HG02642 (cell line): ENCODE measurements around the gene TNNC2.
"Not testable (repeated sequence)": the region's sequence is repeated elsewhere in the genome, so short reads cannot be mapped to it uniquely, and the experiment has no call there.

ENCODE experiments used
- ATAC-seq: cut with Tn5 transposase; IDR thresholded peaks from one replicate; pipeline ENCODE4 v1.9.1; 2021; ENCODE audit warnings: mild to moderate bottlenecking; ENCODE audit not compliant: unreplicated experiment, poor library complexity

TNNC2 gene

GRCh38 chr20:45850238-45850637, 23.1 kb upstream of the TNNC2 start:
- ATAC-seq = no peak

- no peak for ATAC-seq
These were observed 22.0 kb upstream of the TNNC2 start for GRCh38 chr20:45848969-45849582.

GRCh38 chr20:45848421-45848820, 21.3 kb upstream of the TNNC2 start:
- no peak for ATAC-seq

- ATAC-seq = no peak
These were observed 18.3 kb upstream of the TNNC2 start for GRCh38 chr20:45845452-45845851.

- ATAC-seq = no peak
These were observed 16.4 kb upstream of the TNNC2 start for GRCh38 chr20:45843506-45843905.

GRCh38 chr20:45842169-45842812, 15.2 kb upstream of the TNNC2 start:
- no peak for ATAC-seq

- ATAC-seq = no peak
These were observed 14.5 kb upstream of the TNNC2 start for GRCh38 chr20:45841407-45842129.

GRCh38 chr20:45840700-45841198, 13.6 kb upstream of the TNNC2 start:
- no peak for ATAC-seq

- ATAC-seq = no peak
These were observed 9.7 kb upstream of the TNNC2 start for GRCh38 chr20:45836841-45837240.

- no peak for ATAC-seq
These were observed 8.7 kb upstream of the TNNC2 start for GRCh38 chr20:45835825-45836224.

- no peak for ATAC-seq
These were observed 8.2 kb upstream of the TNNC2 start for GRCh38 chr20:45835329-45835765.

- no peak for ATAC-seq
These were observed 7.7 kb upstream of the TNNC2 start for GRCh38 chr20:45834797-45835161.

- no peak for ATAC-seq
These were observed 7.0 kb upstream of the TNNC2 start for GRCh38 chr20:45833883-45834796.

GRCh38 chr20:45833030-45833882, 6.1 kb upstream of the TNNC2 start, which contains the start of gene SNX21:
Gene SNX21 (plus strand): TSS chr20:45833799. CDS start chr20:45833920, 121 bp downstream.
- ATAC-seq = no peak

- no peak for ATAC-seq
These were observed 5.5 kb upstream of the TNNC2 start for GRCh38 chr20:45832619-45833018.

- not testable (repeated sequence) for ATAC-seq
These were observed 2.6 kb upstream of the TNNC2 start for GRCh38 chr20:45829673-45830106.

- ATAC-seq = no peak
These were observed 1.5 kb upstream of the TNNC2 start for GRCh38 chr20:45828589-45828988.

- ATAC-seq = no peak
These were observed 600 bp upstream of the TNNC2 start for GRCh38 chr20:45827712-45828111.

- ATAC-seq = no peak
These were observed 612 bp downstream of the TNNC2 start for GRCh38 chr20:45826381-45827019.
